Measurements from ENCODE around the gene DGKZ. TPM values are rescaled to one million over a fixed set of nuclear protein-coding genes. Genes with fewer than 3 reads are reported as not detected.
A peak's percentile ranks its signal among the peaks of the same experiment; 100 is the strongest.

DGKZ gene
- total RNA-seq, 2 donors from 2014 or later, result 79.4 to 86.4 TPM

DNA sequence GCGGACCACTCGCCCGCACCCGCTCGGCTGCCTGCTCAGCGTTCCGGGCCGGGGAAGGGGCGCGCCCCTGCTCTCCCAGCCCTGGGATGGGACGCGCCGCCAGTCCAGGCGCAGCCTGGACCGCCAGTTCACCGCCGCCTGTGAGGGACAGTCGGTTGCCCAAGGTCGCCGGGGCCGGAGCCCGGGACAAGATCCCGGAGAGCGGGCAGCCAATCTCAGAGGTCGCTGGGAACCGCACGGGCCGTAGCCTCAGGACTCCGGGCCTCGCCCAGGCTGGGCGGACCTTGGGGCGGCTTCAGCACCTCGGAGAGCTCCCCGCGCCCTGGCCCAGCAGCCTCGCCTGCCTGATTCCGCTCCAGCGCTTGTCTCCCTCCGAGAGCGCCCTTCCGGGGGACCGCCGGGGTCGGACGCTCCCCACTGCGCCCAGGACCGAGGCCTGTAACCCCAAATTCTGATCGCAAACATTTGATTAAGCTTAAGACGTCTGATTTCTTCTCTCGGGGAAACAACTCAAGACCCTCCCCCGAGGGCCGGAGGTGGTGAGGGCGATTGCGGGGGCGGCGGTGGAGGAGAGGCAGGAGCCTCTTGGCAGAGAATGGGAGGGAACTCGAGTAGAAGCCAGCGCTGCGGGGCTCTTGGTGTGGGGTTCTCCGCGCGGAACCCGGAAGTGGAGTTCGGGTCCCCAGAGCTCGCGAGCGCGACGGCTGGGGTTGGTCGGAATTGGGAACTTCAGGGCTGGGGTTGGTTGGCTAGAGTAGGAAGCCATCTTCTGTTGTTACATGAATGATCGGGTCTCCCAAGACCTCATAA, 45.4 kb downstream of the DGKZ start:
- TF ChIP-seq POLR2A (IDR thresholded peaks at IDR 0.05), result no peak
- TF ChIP-seq, protein P1, sequence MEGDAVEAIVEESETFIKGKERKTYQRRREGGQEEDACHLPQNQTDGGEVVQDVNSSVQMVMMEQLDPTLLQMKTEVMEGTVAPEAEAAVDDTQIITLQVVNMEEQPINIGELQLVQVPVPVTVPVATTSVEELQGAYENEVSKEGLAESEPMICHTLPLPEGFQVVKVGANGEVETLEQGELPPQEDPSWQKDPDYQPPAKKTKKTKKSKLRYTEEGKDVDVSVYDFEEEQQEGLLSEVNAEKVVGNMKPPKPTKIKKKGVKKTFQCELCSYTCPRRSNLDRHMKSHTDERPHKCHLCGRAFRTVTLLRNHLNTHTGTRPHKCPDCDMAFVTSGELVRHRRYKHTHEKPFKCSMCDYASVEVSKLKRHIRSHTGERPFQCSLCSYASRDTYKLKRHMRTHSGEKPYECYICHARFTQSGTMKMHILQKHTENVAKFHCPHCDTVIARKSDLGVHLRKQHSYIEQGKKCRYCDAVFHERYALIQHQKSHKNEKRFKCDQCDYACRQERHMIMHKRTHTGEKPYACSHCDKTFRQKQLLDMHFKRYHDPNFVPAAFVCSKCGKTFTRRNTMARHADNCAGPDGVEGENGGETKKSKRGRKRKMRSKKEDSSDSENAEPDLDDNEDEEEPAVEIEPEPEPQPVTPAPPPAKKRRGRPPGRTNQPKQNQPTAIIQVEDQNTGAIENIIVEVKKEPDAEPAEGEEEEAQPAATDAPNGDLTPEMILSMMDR (IDR thresholded peaks at IDR 0.05), result no peak
- H3K27me3 ChIP-seq, result peaks cover 0 to 22% of the 10 kb centered on the region in 2 donors
- H3K4me1 ChIP-seq, result peaks cover 41% of the 10 kb centered on the region
- H3K36me3 ChIP-seq (replicated peaks in 1 of 2; ENCODE audit: insufficient read depth in 1 of 2, low read depth in 2 of 2), result peaks cover 0 to 6% of the 10 kb centered on the region in 2 donors
- H3K4me3 ChIP-seq, result no peak overlapping the region
- peak; percentile 88 to 90 (median 89) for DNase-seq
- intact Hi-C loops (cut with DNase I), result no loop called here
- no peaks in the 10 kb centered on the region for H3K9me3 ChIP-seq
- 4 to 9% methylated on average over 14 to 71 of the region's 71 CpGs for WGBS, 2 donors
- peak; percentile 91 for ATAC-seq
- H3K27ac ChIP-seq, result no peak overlapping the region

DNA sequence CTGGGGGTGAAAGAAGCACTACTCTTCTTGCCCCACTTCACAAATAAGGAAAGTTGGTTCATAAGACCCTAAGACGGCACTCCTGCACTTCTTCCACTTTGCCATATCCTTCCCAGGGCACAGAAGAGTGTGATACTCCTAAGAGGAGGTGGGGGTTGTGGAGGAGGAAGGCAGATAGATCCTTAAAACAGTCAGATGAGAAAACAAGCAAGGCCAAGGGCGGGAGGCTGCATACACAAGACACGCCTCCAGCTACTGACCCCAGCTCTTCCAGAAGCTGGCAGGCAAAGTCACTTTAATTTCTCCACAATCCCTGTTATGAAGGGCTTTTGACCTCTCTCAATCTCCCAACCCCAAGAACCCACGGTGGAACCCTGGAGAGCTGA, 46.0 kb downstream of the DGKZ start:
- peaks cover 0 to 22% of the 10 kb centered on the region in 2 donors for H3K27me3 ChIP-seq
- no peak for TF ChIP-seq POLR2A (IDR thresholded peaks at IDR 0.05)
- TF ChIP-seq, protein P1 (IDR thresholded peaks at IDR 0.05), result no peak
- 62 to 65% methylated on average over 4 of the region's 4 CpGs for WGBS, 2 donors
- H3K4me1 ChIP-seq, result peaks cover 41% of the 10 kb centered on the region
- no peaks in the 10 kb centered on the region for H3K9me3 ChIP-seq
- DNase-seq (no peak), ATAC-seq (no peak)
- H3K27ac ChIP-seq, result no peak overlapping the region
- H3K4me3 ChIP-seq, result no peak overlapping the region
- intact Hi-C loops (cut with DNase I), result no loop called here
- peaks cover 0 to 9% of the 10 kb centered on the region in 2 donors for H3K36me3 ChIP-seq (replicated peaks in 1 of 2; ENCODE audit: insufficient read depth in 1 of 2, low read depth in 2 of 2)

DNA sequence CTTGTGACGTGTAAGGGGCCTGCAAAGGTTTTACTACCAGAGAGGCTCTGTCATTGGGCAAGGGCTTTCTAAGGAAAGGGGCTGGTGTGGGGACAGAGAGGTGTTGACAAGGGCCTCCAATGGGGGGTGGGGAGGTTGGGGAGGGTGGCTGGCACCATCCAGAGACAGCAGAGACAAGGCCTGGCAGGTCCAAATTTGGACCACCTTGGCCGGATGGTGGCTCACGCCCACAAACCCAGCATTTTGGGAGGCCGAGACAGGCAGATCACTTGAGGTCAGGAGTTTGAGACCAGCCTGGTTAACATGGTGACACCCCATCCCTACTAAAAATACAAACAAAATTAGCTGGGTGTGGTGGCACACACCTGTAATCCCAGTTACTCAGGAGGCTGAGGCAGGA, 46.5 kb downstream of the DGKZ start:
- Histone ChIP-seq H3K4me3 (no peak overlapping the region), H3K27me3 (peaks cover 0 to 21% of the 10 kb centered on the region in 2 donors), H3K36me3 (replicated peaks in 1 of 2; ENCODE audit: insufficient read depth in 1 of 2, low read depth in 2 of 2) (peaks cover 0 to 9% of the 10 kb centered on the region in 2 donors), H3K4me1 (peaks cover 41% of the 10 kb centered on the region), H3K27ac (no peak overlapping the region), H3K9me3 (no peaks in the 10 kb centered on the region)
- intact Hi-C loops (cut with DNase I), result no loop called here
- ATAC-seq, result no peak
- TF ChIP-seq POLR2A (IDR thresholded peaks at IDR 0.05), result no peak
- TF ChIP-seq, protein P1 (IDR thresholded peaks at IDR 0.05), result no peak
- DNase-seq, result no peak
- 75 to 88% methylated on average over 4 of the region's 4 CpGs for WGBS, 2 donors

DNA sequence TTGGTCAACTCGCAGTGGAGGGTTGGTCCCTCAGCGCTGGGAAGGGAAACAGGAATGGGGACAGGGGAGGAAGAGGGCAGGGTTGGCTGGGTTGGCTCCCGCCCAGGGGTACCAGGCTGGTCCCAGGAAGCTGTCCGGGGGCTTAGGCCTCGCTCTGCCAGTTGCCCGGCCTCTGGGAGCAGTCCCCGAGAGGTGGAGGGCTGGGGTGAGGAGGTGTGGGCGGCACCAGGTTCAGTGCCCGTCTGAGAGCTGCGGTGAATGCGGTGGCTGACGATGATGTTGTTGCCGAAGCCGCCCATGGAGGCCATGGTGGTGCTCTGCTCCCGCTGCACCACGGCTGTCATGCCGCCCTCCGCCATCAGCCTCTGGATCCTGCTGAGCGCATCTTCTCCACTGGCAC, 50.3 kb downstream of the DGKZ start:
- WGBS, 2 donors, result 95 to 99% methylated on average over 10 to 19 of the region's 19 CpGs
- H3K27ac ChIP-seq, result no peak overlapping the region
- H3K9me3 ChIP-seq, result no peaks in the 10 kb centered on the region
- ATAC-seq (no peak), DNase-seq (no peak)
- peaks cover 0 to 9% of the 10 kb centered on the region in 2 donors for H3K36me3 ChIP-seq (replicated peaks in 1 of 2; ENCODE audit: insufficient read depth in 1 of 2, low read depth in 2 of 2)
- TF ChIP-seq, protein P1 (IDR thresholded peaks at IDR 0.05), result no peak
- no peak for TF ChIP-seq POLR2A (IDR thresholded peaks at IDR 0.05)
- H3K4me1 ChIP-seq, result peaks cover 6% of the 10 kb centered on the region
- intact Hi-C loops (cut with DNase I), result no loop called here
- H3K4me3 ChIP-seq, result no peak overlapping the region
- no peaks in the 10 kb centered on the region for H3K27me3 ChIP-seq
